Right lobe of liver (tissue), 6 donors: ENCODE measurements around the gene DBN1. TPM values are rescaled to one million over a fixed set of nuclear protein-coding genes. Genes with fewer than 3 reads are reported as not detected.

Experiments
- ATAC-seq, 4 donors: fragments of 200-7000 bp; cut with Tn5 transposase; one replicate each; pipeline ENCODE4 v1.9.1; 2020; ENCODE audit warnings: mild to moderate bottlenecking in 4 of 4, moderate library complexity in 4 of 4
- DNase-seq, 3 donors: peaks; one replicate each; pipeline ENCODE4 v3.0.0-alpha.2; 2020
- H3K27ac ChIP-seq, 3 donors: fragments of 200-600 bp; one replicate each; pipeline ENCODE4 v1.8.0; 2022
- H3K27me3 ChIP-seq, 2 donors: fragments of 200-600 bp; one replicate each; pipeline ENCODE4 v1.8.0; 2022
- H3K36me3 ChIP-seq, 4 donors: fragments of 200-600 bp; sonication (generic) in 1 of 4; one replicate each; pipeline versions ENCODE4 v1.5.1 to v1.8.0; 2017 to 2022; ENCODE audit warnings: control low read depth in 1 of 4
- H3K4me1 ChIP-seq, 4 donors: fragments of 200-600 bp; sonication (generic) in 1 of 4; one replicate each; pipeline versions ENCODE4 v1.5.1 to v1.8.0; 2017 to 2022; ENCODE audit warnings: control low read depth in 1 of 4
- H3K4me3 ChIP-seq, 3 donors: fragments of 200-600 bp; one replicate each; pipeline ENCODE4 v1.8.0; 2022
- H3K9me3 ChIP-seq, 4 donors: fragments of 200-600 bp; sonication (generic) in 1 of 4; one replicate each; pipeline versions ENCODE4 v1.5.1 to v1.8.0; 2017 to 2022; ENCODE audit warnings: control low read depth in 1 of 4
- CTCF ChIP-seq, 4 donors: fragments of 200-600 bp in 3 of 4; fragments of 450-650 bp in 1 of 4; IDR thresholded peaks; one replicate each; pipeline versions ENCODE4 v1.5.1 to v1.8.0; 2016 to 2022; ENCODE audit warnings: antibody characterized with exemption in 4 of 4, mild to moderate bottlenecking in 2 of 4
- POLR2A ChIP-seq: fragments of 450-650 bp; IDR thresholded peaks from one replicate; pipeline ENCODE4 v1.6.1; 2017; ENCODE audit warnings: antibody characterized with exemption, mild to moderate bottlenecking
- WGBS: methylation state at CpG from one replicate; pipeline ENCODE4 v1.1.6; 2018; ENCODE audit warnings: low coverage, low lambda C conversion rate; ENCODE audit not compliant: insufficient coverage; ENCODE audit errors: missing lambda C conversion rate; 5-methylcytosine and 5-hydroxymethylcytosine counted together
- intact Hi-C, 2 donors: fragments of 100-400 bp; cut with DNase I; formaldehyde crosslinking; loops; one replicate each; pipeline versions ENCODE4 v1.11.2 to v1.14.1; 2022
- total RNA-seq, 6 experiments: library from RNA; depleted of rRNA in 2 of 6; stranded (reverse); fragments of >200 nt in 2 of 6; fragmentation: NEBNext Ultra II Directional in 3 of 6; extraction: Animal tissue kit (Norgen Biotek cat#: 25700) in 3 of 6; gene quantifications; one replicate each; pipeline versions ENCODE4 v1.1.0 to v1.2.4, GENCODE V29; 2016 to 2023
- donor health status: DM: no; HTN: yes; CAD: no.
- donor health status: DM: no; HTN: no; CAD: no.
- donor health status: DM: no; HTN: no; CAD: no.
- donor health status: DM: no; HTN: yes; CAD: no.
- donor health status: DM: no; HTN: yes; CAD: no.

Gene DBN1
- total RNA-seq, 6 experiments from 2014 or later = 1.1 to 4.6 (median 3.1) TPM

GRCh38 chr5:177468329-177468684 lies 5.1 kb downstream of the DBN1 start:
- H3K9me3 ChIP-seq = peaks cover 0 to 2% (median 0%) of the 10 kb centered on the region in 4 donors
- intact Hi-C loops = no loop called here
- ATAC-seq (no peak), DNase-seq (no peak)
- H3K27ac ChIP-seq = no peak overlapping the region
- WGBS = 100% methylated on average over 1 of the region's 2 CpGs
- H3K27me3 ChIP-seq = no peaks in the 10 kb centered on the region
- peaks cover 0 to 5% (median 0%) of the 10 kb centered on the region in 4 donors for H3K4me1 ChIP-seq
- TF ChIP-seq POLR2A (no peak), CTCF (IDR thresholded peaks at IDR 0.05) (no peak)
- H3K36me3 ChIP-seq = no peaks in the 10 kb centered on the region
- H3K4me3 ChIP-seq = no peak overlapping the region

DNA sequence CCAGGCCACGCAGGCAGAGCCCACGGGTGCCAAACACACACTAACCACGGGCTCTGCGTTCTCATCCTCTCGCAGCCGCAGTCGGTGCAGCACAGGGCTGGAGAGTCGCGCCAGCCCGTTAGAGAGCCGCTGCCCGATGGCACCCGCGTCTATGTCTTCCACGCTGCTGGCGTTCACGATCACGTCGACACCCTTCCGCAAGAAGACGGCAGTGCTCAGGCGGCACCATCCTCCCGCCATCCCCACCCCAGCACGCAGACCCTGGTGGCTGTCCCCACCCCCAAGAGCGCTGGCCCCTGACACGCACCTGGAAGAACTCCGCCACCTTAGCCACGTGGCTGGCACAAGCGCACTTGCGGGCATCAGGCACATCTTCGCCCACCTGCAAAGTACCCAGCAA lies 6.0 kb downstream of the DBN1 start:
- H3K27me3 ChIP-seq = no peaks in the 10 kb centered on the region
- 96% methylated on average over 5 of the region's 31 CpGs for WGBS
- peaks cover 0 to under 1% (median 0%) of the 10 kb centered on the region in 4 donors for H3K4me1 ChIP-seq
- ATAC-seq (no peak), DNase-seq (no peak)
- intact Hi-C loops = no loop called here
- no peak for TF ChIP-seq POLR2A
- TF ChIP-seq CTCF (IDR thresholded peaks at IDR 0.05) = no peak
- no peaks in the 10 kb centered on the region for H3K36me3 ChIP-seq
- peaks cover 0 to 2% (median 0%) of the 10 kb centered on the region in 4 donors for H3K9me3 ChIP-seq
- H3K4me3 ChIP-seq = no peak overlapping the region
- H3K27ac ChIP-seq = no peak overlapping the region

DNA sequence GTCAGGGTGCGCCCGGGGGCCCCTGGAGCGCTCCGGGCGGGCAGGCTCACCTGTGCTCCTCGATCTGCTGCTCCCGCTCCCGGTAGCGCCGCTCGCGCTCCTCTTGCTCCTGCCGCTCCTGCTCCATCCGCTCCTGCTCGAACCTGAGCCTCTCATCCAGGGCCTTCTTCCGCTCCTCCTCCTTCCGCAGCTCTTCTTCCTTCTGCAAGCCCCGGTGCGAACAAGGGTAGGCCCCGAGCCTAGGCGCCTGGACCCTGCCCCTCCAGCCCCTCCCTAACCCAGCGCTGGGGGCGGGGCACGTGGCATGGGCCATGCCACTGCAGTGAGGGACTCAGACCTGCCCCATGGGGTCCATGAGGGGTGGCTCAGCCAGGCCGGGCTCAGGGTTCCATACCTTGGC lies 6.6 kb downstream of the DBN1 start:
- Histone ChIP-seq H3K4me3 (no peak overlapping the region), H3K27ac (no peak overlapping the region), H3K27me3 (no peaks in the 10 kb centered on the region), H3K9me3 (peaks cover 0 to 2% (median 0%) of the 10 kb centered on the region in 4 donors), H3K36me3 (no peaks in the 10 kb centered on the region), H3K4me1 (no peaks in the 10 kb centered on the region)
- DNase-seq (no peak), ATAC-seq (no peak)
- TF ChIP-seq CTCF (IDR thresholded peaks at IDR 0.05) (no peak), POLR2A (no peak)
- WGBS = 84% methylated on average over 6 of the region's 25 CpGs
- intact Hi-C loops = no loop called here

- H3K27ac ChIP-seq = no peak overlapping the region
- H3K4me1 ChIP-seq = no peaks in the 10 kb centered on the region
- H3K4me3 ChIP-seq = no peak overlapping the region
- H3K9me3 ChIP-seq = peaks cover 0 to 2% (median 0%) of the 10 kb centered on the region in 4 donors
- H3K27me3 ChIP-seq = no peaks in the 10 kb centered on the region
- WGBS = 92% methylated on average over 11 of the region's 11 CpGs
- intact Hi-C loops = no loop called here
- H3K36me3 ChIP-seq = no peaks in the 10 kb centered on the region
- DNase-seq (no peak), ATAC-seq (no peak)
- TF ChIP-seq CTCF (IDR thresholded peaks at IDR 0.05) (no peak), POLR2A (no peak)
Observed at GRCh38 chr5:177465044-177465443, 8.4 kb downstream of the DBN1 start.
